Spinal cord (tissue), 10 donors: Measurements from ENCODE around the gene DCLK2. TPM values are rescaled to one million over a fixed set of nuclear protein-coding genes. Genes with fewer than 3 reads are reported as not detected.

ENCODE experiments used
- DNase-seq, 6 donors: peaks; one replicate each; pipeline versions ENCODE4 v3.0.0 to v3.0.0-alpha.2; 2013 to 2015; ENCODE audit warnings: low spot score in 6 of 6, low read depth in 4 of 6
- H3K27ac ChIP-seq: one replicate; pipeline ENCODE4 v1.5.1; 2013; ENCODE audit warnings: low read depth, low read length, control low read depth
- H3K27me3 ChIP-seq: one replicate; pipeline ENCODE4 v1.6.1; 2013; ENCODE audit warnings: low read length; ENCODE audit not compliant: control insufficient read depth, insufficient read depth
- H3K36me3 ChIP-seq: one replicate; pipeline ENCODE4 v1.6.1; 2013; ENCODE audit warnings: low read length; ENCODE audit not compliant: control insufficient read depth, insufficient read depth
- H3K4me1 ChIP-seq: one replicate; pipeline ENCODE4 v1.6.1; 2013; ENCODE audit warnings: low read length; ENCODE audit not compliant: control insufficient read depth, insufficient read depth
- H3K4me3 ChIP-seq: one replicate; pipeline ENCODE4 v1.5.1; 2013; ENCODE audit warnings: low read depth, low read length, control low read depth
- H3K9me3 ChIP-seq: one replicate; pipeline ENCODE4 v1.6.1; 2013; ENCODE audit warnings: low read length; ENCODE audit not compliant: control insufficient read depth, insufficient read depth
- WGBS: methylation state at CpG from one replicate; pipeline ENCODE4 v1.1.5; 2013; ENCODE audit warnings: missing lambda C conversion rate; ENCODE audit not compliant: insufficient coverage; 5-methylcytosine and 5-hydroxymethylcytosine counted together
- polyA plus RNA-seq, 2 donors: library from polyadenylated mRNA; unstranded; fragments of 120-200 nt; gene quantifications; one replicate each; pipeline ENCODE4 v1.2.1, GENCODE V29; 2013; ENCODE audit not compliant: insufficient read length in 2 of 2
- total RNA-seq, 2 donors: library from RNA; depleted of rRNA in 1 of 2; stranded (reverse); fragments of 120-200 nt in 1 of 2; fragments of >200 nt in 1 of 2; gene quantifications; one replicate each; pipeline versions ENCODE4 v1.2.3 to v1.2.4, GENCODE V29; 2013 to 2014
- donor health status: healthy.

The DCLK2 gene
- total and polyA plus RNA-seq, 4 donors = 79.1 to 234 (median 156) TPM

GRCh38 chr4:150136481-150136880 is 58.2 kb downstream of the DCLK2 start:
- DNase-seq = no peak
- no peaks in the 10 kb centered on the region for H3K27me3 ChIP-seq
- H3K4me3 ChIP-seq = no peak overlapping the region
- H3K9me3 ChIP-seq = no peaks in the 10 kb centered on the region
- H3K27ac ChIP-seq = no peak overlapping the region
- peaks cover 2% of the 10 kb centered on the region for H3K36me3 ChIP-seq
- H3K4me1 ChIP-seq = peaks cover 7% of the 10 kb centered on the region

- Histone ChIP-seq H3K9me3 (no peaks in the 10 kb centered on the region), H3K27ac (peak overlapping the region; percentile 44), H3K27me3 (no peaks in the 10 kb centered on the region), H3K4me3 (no peak overlapping the region), H3K4me1 (peaks cover 4% of the 10 kb centered on the region), H3K36me3 (peaks cover 2% of the 10 kb centered on the region)
- DNase-seq = peak in 2 of 6 donors; percentile 53 to 60
- WGBS = 49% methylated on average over 4 of the region's 4 CpGs
Measured at GRCh38 chr4:150139297-150139865, 61.1 kb downstream of the DCLK2 start.

- no peaks in the 10 kb centered on the region for H3K9me3 ChIP-seq
- H3K4me1 ChIP-seq = peaks cover 4% of the 10 kb centered on the region
- DNase-seq = no peak
- no peak overlapping the region for H3K4me3 ChIP-seq
- no peaks in the 10 kb centered on the region for H3K27me3 ChIP-seq
- H3K27ac ChIP-seq = no peak overlapping the region
- 83% methylated on average over 2 of the region's 5 CpGs for WGBS
- H3K36me3 ChIP-seq = peaks cover 2% of the 10 kb centered on the region
Measured at GRCh38 chr4:150140774-150141400, 62.6 kb downstream of the DCLK2 start.

- no peak overlapping the region for H3K27ac ChIP-seq
- no peak for DNase-seq
- WGBS = no CpG with 5 or more reads among the region's 2 CpGs
- no peak overlapping the region for H3K4me3 ChIP-seq
- H3K27me3 ChIP-seq = no peaks in the 10 kb centered on the region
- no peaks in the 10 kb centered on the region for H3K9me3 ChIP-seq
- peaks cover 4% of the 10 kb centered on the region for H3K4me1 ChIP-seq
- peaks cover 2% of the 10 kb centered on the region for H3K36me3 ChIP-seq
Measured at GRCh38 chr4:150141756-150142155, 63.5 kb downstream of the DCLK2 start.

- Histone ChIP-seq H3K4me3 (no peak overlapping the region), H3K36me3 (no peaks in the 10 kb centered on the region), H3K9me3 (no peaks in the 10 kb centered on the region), H3K27ac (no peak overlapping the region), H3K4me1 (no peaks in the 10 kb centered on the region), H3K27me3 (no peaks in the 10 kb centered on the region)
- DNase-seq = no peak
- no CpG with 5 or more reads among the region's 1 CpG for WGBS
Measured at GRCh38 chr4:150142831-150143230, 64.6 kb downstream of the DCLK2 start.

GRCh38 chr4:150145090-150145945 is 67.1 kb downstream of the DCLK2 start:
- Histone ChIP-seq H3K27ac (no peak overlapping the region), H3K36me3 (no peaks in the 10 kb centered on the region), H3K27me3 (no peaks in the 10 kb centered on the region), H3K9me3 (no peaks in the 10 kb centered on the region), H3K4me1 (peaks cover 10% of the 10 kb centered on the region), H3K4me3 (no peak overlapping the region)
- no CpG with 5 or more reads among the region's 1 CpG for WGBS
- no peak for DNase-seq

GRCh38 chr4:150145946-150146340 is 67.7 kb downstream of the DCLK2 start:
- Histone ChIP-seq H3K4me3 (no peak overlapping the region), H3K36me3 (no peaks in the 10 kb centered on the region), H3K4me1 (peaks cover 12% of the 10 kb centered on the region), H3K27ac (no peak overlapping the region), H3K9me3 (no peaks in the 10 kb centered on the region), H3K27me3 (no peaks in the 10 kb centered on the region)
- WGBS = no CpG with 5 or more reads among the region's 1 CpG
- no peak for DNase-seq

GRCh38 chr4:150149381-150149780 is 71.1 kb downstream of the DCLK2 start:
- no CpG with 5 or more reads among the region's 1 CpG for WGBS
- no peaks in the 10 kb centered on the region for H3K36me3 ChIP-seq
- H3K4me3 ChIP-seq = no peak overlapping the region
- H3K9me3 ChIP-seq = no peaks in the 10 kb centered on the region
- H3K27ac ChIP-seq = peak overlapping the region; percentile 65
- peaks cover 30% of the 10 kb centered on the region for H3K4me1 ChIP-seq
- H3K27me3 ChIP-seq = no peaks in the 10 kb centered on the region
- DNase-seq = peak in 4 of 6 donors; percentile 42 to 85 (median 68)

GRCh38 chr4:150150629-150151062 is 72.4 kb downstream of the DCLK2 start:
- no CpG with 5 or more reads among the region's 1 CpG for WGBS
- peaks cover 30% of the 10 kb centered on the region for H3K4me1 ChIP-seq
- peak; percentile 54 to 89 (median 71) for DNase-seq
- no peaks in the 10 kb centered on the region for H3K27me3 ChIP-seq
- H3K27ac ChIP-seq = peak overlapping the region; percentile 65
- H3K4me3 ChIP-seq = no peak overlapping the region
- no peaks in the 10 kb centered on the region for H3K36me3 ChIP-seq
- no peaks in the 10 kb centered on the region for H3K9me3 ChIP-seq
